Nephron progenitor cell (in vitro differentiated cells): ENCODE measurements around the gene MCU.
"Not testable (repeated sequence)": the region's sequence is repeated elsewhere in the genome, so short reads cannot be mapped to it uniquely, and the experiment has no call there.

ENCODE experiments used
- DNase-seq: peaks from one replicate; pipeline ENCODE4 v3.0.0; 2021
- H3K27ac Mint-ChIP-seq: 2 replicates; pipeline ENCODE4 v1.8.0; 2021; ENCODE audit warnings: mild to moderate bottlenecking, moderate library complexity, mixed read lengths
- H3K27me3 Mint-ChIP-seq: 2 replicates; pipeline ENCODE4 v1.8.0; 2021; ENCODE audit warnings: mild to moderate bottlenecking, low read depth, mixed read lengths; ENCODE audit not compliant: poor library complexity
- H3K36me3 Mint-ChIP-seq: 2 replicates; pipeline ENCODE4 v1.8.0; 2021; ENCODE audit warnings: low read depth, mixed read lengths
- H3K4me1 Mint-ChIP-seq: 2 replicates; pipeline ENCODE4 v1.8.0; 2021; ENCODE audit warnings: mixed read lengths
- H3K4me3 Mint-ChIP-seq: 2 replicates; pipeline ENCODE4 v1.8.0; 2021; ENCODE audit warnings: mild to moderate bottlenecking, moderate library complexity, mixed read lengths
- H3K9me3 Mint-ChIP-seq: 2 replicates; pipeline ENCODE4 v1.8.0; 2021; ENCODE audit warnings: mild to moderate bottlenecking, moderate library complexity, mixed read lengths
- CTCF ChIP-seq: fragments of 200-600 bp; sonication (generic); IDR thresholded peaks from 2 replicates; pipeline ENCODE4 v1.5.0; 2021; ENCODE audit warnings: antibody characterized with exemption

The MCU gene

DNA sequence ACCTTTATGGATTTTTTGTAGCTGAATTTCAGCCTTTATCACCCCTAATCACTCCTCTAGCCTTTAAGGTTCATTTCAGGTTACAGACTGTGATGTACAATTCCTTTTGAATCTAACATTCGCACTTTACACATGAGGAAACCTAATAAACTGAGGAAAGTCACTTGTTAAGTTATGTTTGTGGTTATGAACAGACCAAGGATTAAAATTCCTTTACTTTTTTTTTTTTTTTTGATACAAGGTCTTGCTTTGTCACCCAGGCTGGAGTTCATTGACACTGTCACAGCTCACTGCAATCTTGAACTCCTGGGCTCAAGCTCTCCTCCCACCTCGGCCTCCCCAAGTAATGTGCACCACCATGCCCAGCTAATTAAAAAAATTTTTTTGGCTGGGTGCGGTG, 3.6 kb downstream of the MCU start:
- H3K27me3 Mint-ChIP-seq: no peaks in the 10 kb centered on the region
- no peaks in the 10 kb centered on the region for H3K36me3 Mint-ChIP-seq
- no peak overlapping the region for H3K4me3 Mint-ChIP-seq
- no peaks in the 10 kb centered on the region for H3K9me3 Mint-ChIP-seq
- TF ChIP-seq CTCF: no peak
- H3K4me1 Mint-ChIP-seq: peaks cover 33% of the 10 kb centered on the region
- no peak overlapping the region for H3K27ac Mint-ChIP-seq
- DNase-seq: no peak

DNA sequence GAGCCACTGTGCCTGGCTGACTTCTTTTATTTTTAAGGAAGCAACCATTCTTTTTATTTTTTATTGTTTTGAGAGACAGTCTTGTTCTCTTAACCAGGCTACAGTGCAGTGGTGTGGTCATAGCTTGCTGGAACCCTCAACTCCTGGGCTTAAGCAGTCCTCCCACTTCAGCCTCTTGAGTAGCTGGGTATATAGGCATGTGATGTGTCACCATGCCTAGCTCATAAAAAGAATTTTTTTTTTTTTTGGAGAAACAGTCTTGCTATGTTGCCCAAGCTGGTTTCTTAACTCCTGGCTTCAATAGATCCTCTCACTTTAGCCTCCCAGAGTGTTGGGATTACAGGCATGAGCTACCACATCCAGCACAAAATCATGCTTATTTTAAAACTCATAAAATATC, 5.8 kb downstream of the MCU start:
- no peak for DNase-seq
- no peak for TF ChIP-seq CTCF
- Mint-ChIP-seq H3K4me3 (no peak overlapping the region), H3K27me3 (no peaks in the 10 kb centered on the region), H3K9me3 (no peaks in the 10 kb centered on the region), H3K27ac (no peak overlapping the region), H3K36me3 (no peaks in the 10 kb centered on the region), H3K4me1 (peaks cover 23% of the 10 kb centered on the region)

GRCh38 chr10:72702465-72702864, 10.5 kb downstream of the MCU start:
- not testable (repeated sequence) for H3K27ac Mint-ChIP-seq, H3K36me3 Mint-ChIP-seq, H3K4me3 Mint-ChIP-seq, H3K27me3 Mint-ChIP-seq, H3K4me1 Mint-ChIP-seq, DNase-seq, H3K9me3 Mint-ChIP-seq

DNA sequence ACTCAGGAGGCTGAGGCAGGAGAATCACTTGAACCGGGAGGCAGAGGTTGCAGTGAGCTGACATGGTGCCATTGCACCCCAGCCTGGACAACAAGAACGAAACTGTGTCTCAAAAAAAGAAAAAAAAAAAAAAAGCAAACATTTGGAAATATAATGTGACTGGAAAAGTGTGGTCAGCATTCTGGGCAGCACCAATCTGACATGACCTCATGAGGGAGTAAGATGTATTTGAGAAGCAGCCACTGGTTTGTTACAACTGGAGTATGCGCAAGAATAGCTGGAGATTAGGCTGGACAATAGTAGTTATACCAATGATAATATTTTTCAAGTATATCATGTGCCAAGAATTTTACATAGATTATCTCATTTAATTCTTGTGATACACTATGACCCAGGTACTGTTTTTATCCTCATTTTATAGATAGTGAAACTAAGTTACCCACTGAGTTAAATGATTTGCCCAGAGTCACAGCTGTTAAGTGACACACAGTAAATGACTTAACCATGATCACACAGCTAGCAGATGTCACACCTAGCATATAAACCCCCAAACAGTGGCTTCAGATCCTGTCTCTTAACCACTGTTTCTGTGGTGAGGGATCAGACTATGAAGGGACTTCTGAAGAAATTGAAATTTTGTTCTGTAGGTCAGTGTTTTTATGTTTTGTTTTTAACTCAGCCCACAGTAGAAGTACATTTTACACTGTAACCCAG, 11.1 kb downstream of the MCU start:
- no peaks in the 10 kb centered on the region for H3K9me3 Mint-ChIP-seq
- peaks cover 8% of the 10 kb centered on the region for H3K4me1 Mint-ChIP-seq
- no peak overlapping the region for H3K27ac Mint-ChIP-seq
- H3K27me3 Mint-ChIP-seq: peaks cover 3% of the 10 kb centered on the region
- no peaks in the 10 kb centered on the region for H3K36me3 Mint-ChIP-seq
- H3K4me3 Mint-ChIP-seq: no peak overlapping the region
- no peak for TF ChIP-seq CTCF
- DNase-seq: no peak

- no peak for DNase-seq
- TF ChIP-seq CTCF: no peak
- H3K27me3 Mint-ChIP-seq: peaks cover 3% of the 10 kb centered on the region
- peak overlapping the region; percentile 19 for H3K27ac Mint-ChIP-seq
- H3K36me3 Mint-ChIP-seq: no peaks in the 10 kb centered on the region
- no peak overlapping the region for H3K4me3 Mint-ChIP-seq
- H3K4me1 Mint-ChIP-seq: peaks cover 12% of the 10 kb centered on the region
- H3K9me3 Mint-ChIP-seq: no peaks in the 10 kb centered on the region
Observed at GRCh38 chr10:72704117-72704516, 12.2 kb downstream of the MCU start.

DNA sequence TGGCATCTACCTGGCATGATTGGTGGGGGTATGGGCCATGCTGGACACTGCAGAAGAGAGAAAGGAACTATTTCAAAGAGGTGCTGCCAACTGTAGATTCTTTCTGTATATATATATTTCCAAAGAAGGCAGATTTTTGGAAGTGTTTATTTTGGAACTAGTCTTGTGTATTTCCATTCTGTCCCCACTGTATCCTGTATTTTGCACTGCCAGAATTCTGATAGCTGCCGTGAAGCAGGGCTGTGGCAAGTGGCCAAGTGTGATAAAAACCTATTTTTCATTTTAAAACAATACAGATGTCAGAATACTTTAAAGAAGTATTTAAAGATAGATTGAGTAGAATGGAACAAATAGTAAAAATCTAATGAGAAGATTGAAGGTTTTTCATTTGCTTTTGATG, 17.1 kb downstream of the MCU start:
- no peak for TF ChIP-seq CTCF
- no peak for DNase-seq
- H3K27ac Mint-ChIP-seq: no peak overlapping the region

More for the DNA sequence above, 17.1 kb downstream of the MCU start:
- Mint-ChIP-seq H3K4me3 (no peak overlapping the region), H3K9me3 (no peaks in the 10 kb centered on the region), H3K27me3 (peaks cover 3% of the 10 kb centered on the region), H3K36me3 (no peaks in the 10 kb centered on the region), H3K4me1 (peaks cover 18% of the 10 kb centered on the region)
